Measurements from ENCODE around the gene DENND1A.

The DENND1A gene

DNA sequence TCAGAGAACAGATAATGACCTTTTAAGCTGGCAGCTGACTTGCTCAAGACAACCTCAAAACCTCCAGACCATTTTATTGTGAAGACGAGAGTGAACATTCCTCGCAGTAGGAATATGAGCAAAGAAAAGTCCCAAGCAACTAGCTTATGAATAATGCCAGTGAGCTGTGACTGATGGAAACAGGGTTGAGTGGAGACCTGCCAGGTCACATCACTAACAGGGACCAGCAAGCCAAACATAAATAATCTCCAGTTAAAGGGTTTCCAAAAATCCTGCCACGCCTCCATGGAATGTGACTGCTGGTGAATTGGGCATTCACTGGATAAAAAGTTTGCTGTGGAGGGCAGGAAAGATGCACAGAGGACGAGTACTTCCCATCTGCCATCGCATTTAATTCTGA is 388.5 kb downstream of the DENND1A start:
- H3K4me3 ChIP-seq = no peak overlapping the region
- TF ChIP-seq, protein P1, sequence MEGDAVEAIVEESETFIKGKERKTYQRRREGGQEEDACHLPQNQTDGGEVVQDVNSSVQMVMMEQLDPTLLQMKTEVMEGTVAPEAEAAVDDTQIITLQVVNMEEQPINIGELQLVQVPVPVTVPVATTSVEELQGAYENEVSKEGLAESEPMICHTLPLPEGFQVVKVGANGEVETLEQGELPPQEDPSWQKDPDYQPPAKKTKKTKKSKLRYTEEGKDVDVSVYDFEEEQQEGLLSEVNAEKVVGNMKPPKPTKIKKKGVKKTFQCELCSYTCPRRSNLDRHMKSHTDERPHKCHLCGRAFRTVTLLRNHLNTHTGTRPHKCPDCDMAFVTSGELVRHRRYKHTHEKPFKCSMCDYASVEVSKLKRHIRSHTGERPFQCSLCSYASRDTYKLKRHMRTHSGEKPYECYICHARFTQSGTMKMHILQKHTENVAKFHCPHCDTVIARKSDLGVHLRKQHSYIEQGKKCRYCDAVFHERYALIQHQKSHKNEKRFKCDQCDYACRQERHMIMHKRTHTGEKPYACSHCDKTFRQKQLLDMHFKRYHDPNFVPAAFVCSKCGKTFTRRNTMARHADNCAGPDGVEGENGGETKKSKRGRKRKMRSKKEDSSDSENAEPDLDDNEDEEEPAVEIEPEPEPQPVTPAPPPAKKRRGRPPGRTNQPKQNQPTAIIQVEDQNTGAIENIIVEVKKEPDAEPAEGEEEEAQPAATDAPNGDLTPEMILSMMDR (IDR thresholded peaks at IDR 0.05) = no peak
- no peak for DNase-seq (ENCODE audit: low spot score)
- no peak overlapping the region for H3K27ac ChIP-seq

GRCh38 chr9:123540457-123540856 is 389.5 kb downstream of the DENND1A start:
- Histone ChIP-seq H3K27ac (no peak overlapping the region), H3K4me3 (no peak overlapping the region)
- no peak for DNase-seq (ENCODE audit: low spot score)

DNA sequence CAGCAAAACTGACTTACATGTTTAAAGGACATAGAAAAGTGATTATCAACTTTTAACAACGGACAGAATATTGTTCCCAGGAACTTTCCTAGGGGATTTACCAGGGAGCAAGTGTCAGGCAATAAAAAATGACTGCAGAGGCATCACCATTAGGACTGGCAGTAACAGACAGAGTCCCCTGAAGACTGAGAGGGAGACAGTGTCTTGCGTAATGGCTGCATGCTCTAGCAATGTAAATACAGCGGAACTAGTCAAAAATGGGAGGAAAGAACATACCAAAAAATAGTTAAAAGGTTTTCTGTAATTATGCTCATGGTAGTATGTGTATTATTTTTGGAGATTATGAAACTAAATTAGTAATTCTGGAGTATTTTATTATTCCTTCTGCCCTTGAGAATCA is 392.1 kb downstream of the DENND1A start:
- Histone ChIP-seq H3K4me3 (no peak overlapping the region), H3K27ac (no peak overlapping the region)
- TF ChIP-seq, protein P1 (IDR thresholded peaks at IDR 0.05) = no peak
- DNase-seq (ENCODE audit: low spot score) = no peak

More at GRCh38 chr9:123540457-123540856, 389.5 kb downstream of the DENND1A start:
- TF ChIP-seq, protein P1 (IDR thresholded peaks at IDR 0.05) = no peak

DNA sequence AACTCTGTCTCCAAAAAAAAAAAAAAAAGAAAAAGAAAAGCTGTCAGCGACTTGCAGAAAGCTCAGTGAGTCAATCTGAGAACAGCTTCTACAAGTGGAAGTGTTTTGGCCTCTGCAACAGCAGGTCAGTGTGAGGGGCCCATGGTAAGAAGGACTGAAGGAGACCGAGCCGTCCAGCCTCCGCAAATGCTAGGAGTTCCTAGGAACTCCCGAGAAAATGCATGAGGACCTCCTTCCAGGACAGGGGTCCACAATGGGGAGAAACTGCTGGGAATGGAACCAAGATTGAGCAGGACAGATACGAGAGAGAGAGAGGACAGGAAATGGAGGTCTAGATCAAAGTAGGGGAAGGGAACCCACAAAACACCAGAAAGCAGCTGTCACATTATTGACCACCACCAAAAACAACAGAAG is 393.5 kb downstream of the DENND1A start:
- DNase-seq (ENCODE audit: low spot score) = no peak
- Histone ChIP-seq H3K4me3 (no peak overlapping the region), H3K27ac (no peak overlapping the region)
- TF ChIP-seq, protein P1 (IDR thresholded peaks at IDR 0.05) = no peak

DNA sequence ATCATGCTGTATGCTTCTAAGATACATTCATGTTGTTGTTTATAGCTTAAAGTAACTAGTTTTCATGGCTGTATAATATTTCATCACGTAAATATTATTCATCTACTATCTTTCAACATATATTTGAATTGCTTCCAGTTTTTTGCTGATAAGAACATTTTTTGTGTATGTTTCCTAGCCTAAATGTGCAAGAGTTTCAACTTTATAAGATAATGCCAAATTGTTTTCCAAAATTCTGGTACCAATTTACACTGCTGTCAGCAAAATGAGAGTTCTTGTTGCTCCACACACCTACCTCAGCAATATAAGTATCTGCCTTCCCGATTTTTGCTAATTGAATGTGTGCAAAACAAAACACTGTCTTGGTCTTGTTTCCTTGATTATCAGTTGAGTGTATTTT is 395.6 kb downstream of the DENND1A start:
- DNase-seq (ENCODE audit: low spot score) = no peak
- Histone ChIP-seq H3K4me3 (no peak overlapping the region), H3K27ac (no peak overlapping the region)
- TF ChIP-seq, protein P1 (IDR thresholded peaks at IDR 0.05) = no peak

DNA sequence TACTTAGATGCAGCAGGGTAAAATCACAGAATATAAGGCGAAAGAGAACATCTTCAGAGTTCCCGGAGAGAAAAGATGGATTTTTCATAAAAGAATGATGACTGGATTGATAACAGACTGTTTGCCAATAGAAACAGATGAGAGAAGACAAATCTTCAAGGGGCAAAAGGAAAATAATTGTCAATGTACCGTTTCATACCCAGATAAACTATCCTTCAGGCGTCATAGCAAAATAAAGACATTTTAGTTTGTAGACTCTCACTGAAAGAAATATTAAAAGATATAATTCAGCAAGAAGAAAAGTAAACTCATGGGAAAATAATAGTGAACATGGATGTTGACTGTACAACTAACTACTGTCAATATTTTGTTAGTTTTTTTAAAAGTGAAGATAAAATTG is 399.7 kb downstream of the DENND1A start:
- Histone ChIP-seq H3K4me3 (no peak overlapping the region), H3K27ac (no peak overlapping the region)
- TF ChIP-seq, protein P1 (IDR thresholded peaks at IDR 0.05) = no peak
- no peak for DNase-seq (ENCODE audit: low spot score)

- Histone ChIP-seq H3K27ac (no peak overlapping the region), H3K4me3 (no peak overlapping the region)
- DNase-seq (ENCODE audit: low spot score) = no peak
- TF ChIP-seq, protein P1 (IDR thresholded peaks at IDR 0.05) = no peak
Measured at GRCh38 chr9:123528501-123528900, 401.4 kb downstream of the DENND1A start.

Measured in coronary artery (tissue), 2 donors.